ENCODE results near the gene FRY.

Gene FRY

DNA sequence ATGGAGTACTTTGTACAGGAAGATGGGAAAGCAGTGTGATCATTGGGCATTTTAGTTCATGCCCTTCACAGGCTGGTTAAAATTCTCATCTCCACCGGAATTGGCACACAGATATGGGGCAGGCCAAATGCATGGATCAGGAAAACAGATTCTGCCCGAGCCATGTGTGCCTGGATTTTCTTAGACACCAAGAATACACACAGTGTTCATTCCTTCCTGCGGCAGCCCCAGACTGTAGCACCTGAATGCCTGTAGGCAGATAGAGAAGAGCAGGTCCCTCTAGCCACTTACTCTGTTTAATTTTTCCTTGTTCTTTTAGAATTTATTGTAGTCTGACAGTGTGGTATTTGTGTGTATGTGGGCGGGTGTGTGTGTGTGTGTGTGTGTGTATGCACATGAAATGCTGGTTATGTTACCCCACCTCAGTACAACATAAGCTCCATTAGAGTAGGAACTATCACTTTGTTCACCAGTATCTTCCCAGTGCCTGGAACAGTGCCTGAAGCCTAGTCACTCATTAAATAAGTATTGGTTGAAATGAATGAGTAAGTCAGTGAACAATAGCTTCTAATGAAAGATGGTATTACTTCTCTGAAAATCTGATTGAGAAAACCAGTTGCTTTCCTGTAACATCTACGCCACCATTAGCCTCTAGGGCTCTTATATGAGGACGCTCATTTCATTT, 41.7 kb downstream of the FRY start:
- H3K4me1 Mint-ChIP-seq (ENCODE audit: low read depth) = no peaks in the 10 kb centered on the region
- no peaks in the 10 kb centered on the region for H3K36me3 Mint-ChIP-seq (ENCODE audit: low read depth)
- no peaks in the 10 kb centered on the region for H3K27me3 Mint-ChIP-seq
- no peaks in the 10 kb centered on the region for H3K9me3 Mint-ChIP-seq
- H3K27ac Mint-ChIP-seq = no peak overlapping the region
- H3K4me3 Mint-ChIP-seq = no peak overlapping the region

DNA sequence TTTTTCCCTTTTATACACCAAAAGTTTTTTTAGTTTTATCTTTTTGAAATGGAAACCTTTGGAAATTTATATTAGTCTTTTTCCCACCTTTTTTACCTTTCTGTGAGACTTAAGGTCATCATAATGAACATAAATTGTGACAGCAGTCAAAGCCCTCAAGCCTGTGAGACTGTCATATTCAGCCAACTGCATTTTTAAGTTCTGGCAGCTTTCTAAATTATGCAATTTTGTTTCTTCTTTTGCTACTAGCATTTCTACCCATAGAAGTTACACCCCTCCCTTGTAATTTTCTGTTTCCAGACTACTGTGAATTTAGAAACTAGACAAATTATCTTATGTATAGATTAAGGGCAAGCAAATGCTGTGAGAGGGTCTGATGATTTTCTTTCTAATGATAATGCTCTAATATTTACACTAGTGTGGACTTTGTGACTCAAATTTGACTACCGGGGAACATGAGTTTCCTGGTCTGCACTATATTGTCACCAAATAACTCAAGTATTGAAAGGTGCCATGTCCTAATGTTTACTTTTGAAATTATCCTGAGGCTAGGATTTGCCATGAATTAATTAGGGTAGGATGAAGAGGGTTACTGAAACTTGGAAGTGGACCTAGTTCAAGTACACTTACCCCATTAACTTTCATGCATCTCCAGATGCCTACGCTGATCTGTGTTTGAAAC, 43.7 kb downstream of the FRY start:
- no peaks in the 10 kb centered on the region for H3K4me1 Mint-ChIP-seq (ENCODE audit: low read depth)
- no peak overlapping the region for H3K27ac Mint-ChIP-seq
- H3K36me3 Mint-ChIP-seq (ENCODE audit: low read depth) = no peaks in the 10 kb centered on the region
- no peaks in the 10 kb centered on the region for H3K9me3 Mint-ChIP-seq
- no peaks in the 10 kb centered on the region for H3K27me3 Mint-ChIP-seq
- H3K4me3 Mint-ChIP-seq = no peak overlapping the region

DNA sequence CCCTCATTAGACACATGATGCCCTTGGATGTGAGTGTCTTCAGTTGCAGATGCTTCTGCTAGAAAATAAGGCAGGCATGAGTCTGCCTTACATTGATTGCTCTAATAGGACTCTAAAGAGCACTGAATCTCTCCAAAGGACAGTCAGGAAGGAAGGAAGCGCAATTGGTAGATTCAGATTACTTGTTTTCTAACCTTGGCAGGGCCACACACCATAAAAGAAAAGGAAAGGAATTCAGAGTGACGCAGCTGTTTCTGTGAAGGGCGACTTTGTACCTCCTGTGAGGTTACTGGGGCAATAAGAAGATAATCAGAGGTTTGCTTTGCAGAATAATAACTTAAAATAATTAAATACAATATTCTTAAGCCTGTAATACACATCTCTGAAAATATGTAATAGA, 48.0 kb downstream of the FRY start:
- H3K27me3 Mint-ChIP-seq = no peaks in the 10 kb centered on the region
- H3K36me3 Mint-ChIP-seq (ENCODE audit: low read depth) = no peaks in the 10 kb centered on the region
- no peak overlapping the region for H3K4me3 Mint-ChIP-seq
- H3K9me3 Mint-ChIP-seq = no peaks in the 10 kb centered on the region
- no peak overlapping the region for H3K27ac Mint-ChIP-seq
- H3K4me1 Mint-ChIP-seq (ENCODE audit: low read depth) = no peaks in the 10 kb centered on the region

DNA sequence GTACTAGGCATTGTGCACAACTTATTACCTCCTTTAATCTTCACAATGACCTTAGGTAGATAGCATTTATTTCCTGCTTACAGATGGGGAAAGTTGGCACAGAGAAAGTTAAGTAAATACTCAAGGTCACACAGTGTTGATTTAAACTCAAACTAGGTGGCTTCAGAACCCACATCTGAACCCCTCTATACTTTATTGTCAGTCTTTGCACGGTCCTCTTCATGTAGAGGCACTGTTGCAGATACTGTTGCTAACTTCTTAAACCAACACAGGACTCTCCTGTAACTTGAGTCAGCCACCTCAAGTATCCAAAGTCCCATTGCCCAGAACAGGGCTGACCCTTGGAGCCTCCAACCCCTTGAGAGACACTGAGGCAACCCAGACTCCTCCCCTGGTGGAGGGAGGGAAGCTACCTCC, 48.8 kb downstream of the FRY start:
- no peaks in the 10 kb centered on the region for H3K36me3 Mint-ChIP-seq (ENCODE audit: low read depth)

DNA sequence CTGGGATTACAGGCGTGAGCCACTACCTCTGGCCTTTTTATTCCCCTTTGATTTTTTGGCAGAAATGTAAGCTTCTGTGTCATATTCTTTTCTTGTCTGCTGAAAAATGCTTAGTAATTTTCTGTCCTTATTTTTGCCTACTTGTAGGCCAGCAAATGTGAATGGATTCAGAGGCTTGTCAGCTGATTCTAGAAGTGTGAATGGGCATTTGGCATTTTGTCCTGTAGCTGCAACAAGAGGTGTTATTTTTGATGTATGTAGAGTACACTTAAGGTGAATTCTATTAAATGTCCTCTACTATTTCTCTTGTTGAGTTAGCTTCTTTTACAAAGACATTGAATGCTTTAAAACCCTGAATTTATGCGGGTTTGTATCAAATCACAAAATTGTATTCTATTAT, 50.0 kb downstream of the FRY start:
- Mint-ChIP-seq H3K27ac (no peak overlapping the region), H3K4me1 (ENCODE audit: low read depth) (no peaks in the 10 kb centered on the region), H3K27me3 (no peaks in the 10 kb centered on the region), H3K4me3 (no peak overlapping the region), H3K9me3 (no peaks in the 10 kb centered on the region), H3K36me3 (ENCODE audit: low read depth) (no peaks in the 10 kb centered on the region)

More for the DNA sequence above, 48.8 kb downstream of the FRY start:
- Mint-ChIP-seq H3K4me3 (no peak overlapping the region), H3K9me3 (no peaks in the 10 kb centered on the region), H3K27ac (no peak overlapping the region), H3K27me3 (no peaks in the 10 kb centered on the region), H3K4me1 (ENCODE audit: low read depth) (no peaks in the 10 kb centered on the region)

DNA sequence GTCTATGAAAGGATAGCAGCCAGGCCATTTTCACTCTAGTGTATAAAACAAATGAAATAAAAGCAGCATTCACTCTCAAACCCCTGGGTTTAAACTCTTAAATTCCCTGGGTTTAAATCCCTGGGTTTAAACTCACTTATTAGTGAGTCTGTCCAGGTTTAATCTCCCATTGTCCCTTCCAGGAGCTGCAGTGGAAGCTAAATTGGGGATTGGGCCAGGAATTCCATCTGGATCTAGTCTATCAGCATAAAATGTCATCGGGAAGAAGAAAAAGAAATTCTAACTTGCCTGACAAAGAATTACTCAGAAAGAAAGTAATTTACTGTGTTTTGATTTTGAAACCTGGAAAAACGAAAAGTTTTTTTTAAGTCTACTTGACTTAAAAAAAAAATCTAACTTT, 54.8 kb downstream of the FRY start:
- Mint-ChIP-seq H3K27ac (no peak overlapping the region), H3K4me3 (no peak overlapping the region), H3K9me3 (no peaks in the 10 kb centered on the region), H3K36me3 (ENCODE audit: low read depth) (no peaks in the 10 kb centered on the region), H3K4me1 (ENCODE audit: low read depth) (no peaks in the 10 kb centered on the region), H3K27me3 (no peaks in the 10 kb centered on the region)

DNA sequence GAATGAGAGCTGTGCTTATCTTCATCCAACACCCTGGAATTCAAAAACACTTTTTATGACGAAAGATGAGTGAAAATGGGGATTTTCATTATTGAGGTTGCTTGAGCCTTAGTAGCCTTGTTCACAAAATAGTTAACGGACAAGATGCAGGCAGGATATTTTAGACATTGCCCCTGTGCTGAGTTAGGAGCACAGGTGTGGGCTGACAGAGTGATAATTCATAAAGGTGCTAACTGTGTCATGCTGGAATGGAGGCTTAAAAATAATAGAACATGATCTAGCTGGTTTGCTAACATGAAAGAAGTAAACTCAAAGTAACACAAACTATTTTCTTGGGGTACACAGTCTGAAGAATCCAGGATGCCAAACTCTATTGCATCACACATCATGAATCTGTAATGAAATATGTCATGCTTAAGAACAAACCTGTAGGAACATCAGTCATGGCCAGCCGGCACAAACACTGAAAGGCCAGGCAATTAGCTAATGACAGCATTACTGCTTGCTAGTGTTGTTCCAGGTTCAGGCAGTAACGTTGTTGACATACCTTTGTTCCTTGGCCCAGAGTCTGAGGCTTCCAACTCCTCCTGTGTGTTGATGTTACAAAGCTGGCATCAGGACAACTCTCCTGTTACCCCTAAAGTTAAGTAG, 55.3 kb downstream of the FRY start:
- Mint-ChIP-seq H3K4me3 (no peak overlapping the region), H3K4me1 (ENCODE audit: low read depth) (no peaks in the 10 kb centered on the region), H3K27me3 (no peaks in the 10 kb centered on the region), H3K9me3 (no peaks in the 10 kb centered on the region), H3K36me3 (ENCODE audit: low read depth) (no peaks in the 10 kb centered on the region), H3K27ac (no peak overlapping the region)

DNA sequence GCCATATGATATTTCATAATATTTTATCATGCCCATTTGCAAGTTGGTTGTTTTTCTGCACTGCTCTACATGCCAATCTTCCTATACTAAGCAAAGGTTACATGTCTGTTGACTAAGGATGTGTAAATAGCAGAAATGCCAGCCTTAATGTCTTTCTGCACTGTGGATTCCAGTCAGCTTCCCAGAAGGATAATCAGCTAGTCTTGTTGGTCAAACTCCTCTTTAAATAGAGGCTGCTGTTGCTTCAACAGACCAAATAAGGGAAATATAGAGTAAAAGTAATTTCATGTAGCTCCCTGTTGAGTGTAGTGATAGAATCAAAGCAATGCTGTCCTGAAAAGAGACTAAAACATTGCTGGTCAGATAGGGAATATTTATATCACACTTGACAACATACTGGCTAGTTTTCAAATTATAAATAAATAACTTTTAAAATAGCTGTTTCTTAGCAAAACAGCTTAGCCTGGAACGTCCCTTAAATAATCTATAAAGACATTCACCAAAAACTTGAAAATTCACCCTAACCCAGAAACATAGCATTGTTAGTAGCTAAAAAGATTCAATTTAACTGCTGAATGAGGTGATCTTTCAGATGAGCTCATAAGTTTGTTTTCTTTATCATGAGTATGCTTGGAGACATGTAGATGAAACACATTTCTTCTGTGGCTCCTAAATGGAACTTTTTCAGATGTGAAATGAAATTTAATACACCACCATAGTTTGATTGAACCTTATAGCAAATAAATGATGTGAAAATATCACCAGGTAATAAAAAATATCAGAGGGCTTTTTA, 56.6 kb downstream of the FRY start:
- Mint-ChIP-seq H3K4me1 (ENCODE audit: low read depth) (no peaks in the 10 kb centered on the region), H3K36me3 (ENCODE audit: low read depth) (no peaks in the 10 kb centered on the region), H3K27me3 (no peaks in the 10 kb centered on the region), H3K4me3 (no peak overlapping the region), H3K27ac (no peak overlapping the region), H3K9me3 (no peaks in the 10 kb centered on the region)

DNA sequence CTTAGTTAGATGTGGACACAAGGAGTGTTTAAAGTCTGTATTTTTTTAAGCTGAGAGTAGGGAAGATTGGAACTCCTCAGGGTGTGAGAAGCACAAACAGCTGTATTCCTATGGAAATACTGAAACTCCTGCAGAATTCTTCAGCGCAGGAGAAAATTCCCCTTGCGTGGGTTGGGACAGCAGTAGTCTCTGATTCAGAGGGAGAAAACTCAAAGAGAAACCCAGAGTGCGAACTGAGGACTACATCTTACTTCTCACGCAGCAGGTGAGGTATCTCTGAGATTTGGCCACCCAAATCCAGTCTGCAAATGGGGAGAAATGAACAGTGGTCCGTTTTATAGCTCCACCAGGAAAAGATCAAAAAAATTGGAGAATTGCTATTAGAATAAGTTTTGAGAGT, 60.9 kb downstream of the FRY start:
- Mint-ChIP-seq H3K36me3 (ENCODE audit: low read depth) (no peaks in the 10 kb centered on the region), H3K9me3 (no peaks in the 10 kb centered on the region), H3K4me3 (no peak overlapping the region), H3K4me1 (ENCODE audit: low read depth) (no peaks in the 10 kb centered on the region), H3K27me3 (no peaks in the 10 kb centered on the region), H3K27ac (no peak overlapping the region)

DNA sequence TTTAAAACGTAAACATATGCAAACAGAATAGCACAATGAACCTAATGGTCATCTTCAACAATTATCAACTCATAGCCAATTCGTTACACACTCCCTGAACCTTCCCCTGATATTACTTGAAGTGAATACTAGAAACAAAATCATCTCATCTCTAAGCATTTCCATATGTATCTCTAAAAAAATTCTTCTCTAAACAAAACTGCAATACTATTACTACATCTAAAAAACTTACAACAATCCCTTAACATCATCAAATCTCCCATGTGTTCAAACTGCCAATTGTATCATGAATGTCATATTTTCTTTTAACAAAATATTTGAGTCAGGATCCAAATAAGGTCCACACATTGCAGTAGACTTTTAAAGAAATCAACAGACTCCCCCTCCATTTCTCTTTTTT, 61.4 kb downstream of the FRY start:
- Mint-ChIP-seq H3K36me3 (ENCODE audit: low read depth) (no peaks in the 10 kb centered on the region), H3K4me3 (no peak overlapping the region), H3K27me3 (no peaks in the 10 kb centered on the region), H3K9me3 (no peaks in the 10 kb centered on the region), H3K27ac (no peak overlapping the region), H3K4me1 (ENCODE audit: low read depth) (no peaks in the 10 kb centered on the region)

DNA sequence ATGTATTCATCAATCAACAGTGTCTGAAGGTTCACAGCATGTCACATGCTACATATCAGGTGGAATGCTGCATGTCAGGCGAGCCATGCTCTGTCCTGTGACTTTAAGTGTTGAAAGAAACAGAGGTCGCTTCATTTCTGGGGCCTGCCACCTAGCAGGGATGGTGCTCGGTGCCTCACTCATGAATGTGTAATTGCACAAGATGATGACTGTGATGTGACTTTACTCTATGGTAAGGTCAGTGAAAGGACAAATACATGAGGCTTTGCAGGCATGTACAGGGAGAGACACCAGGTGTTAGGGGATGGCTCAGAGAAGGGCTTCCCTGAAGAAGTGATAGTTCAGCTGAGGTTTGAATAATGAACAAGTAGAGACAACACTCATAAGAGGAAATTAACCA, 66.7 kb downstream of the FRY start:
- Mint-ChIP-seq H3K36me3 (ENCODE audit: low read depth) (no peaks in the 10 kb centered on the region), H3K9me3 (no peaks in the 10 kb centered on the region), H3K27ac (no peak overlapping the region), H3K4me3 (no peak overlapping the region), H3K27me3 (no peaks in the 10 kb centered on the region), H3K4me1 (ENCODE audit: low read depth) (no peaks in the 10 kb centered on the region)

DNA sequence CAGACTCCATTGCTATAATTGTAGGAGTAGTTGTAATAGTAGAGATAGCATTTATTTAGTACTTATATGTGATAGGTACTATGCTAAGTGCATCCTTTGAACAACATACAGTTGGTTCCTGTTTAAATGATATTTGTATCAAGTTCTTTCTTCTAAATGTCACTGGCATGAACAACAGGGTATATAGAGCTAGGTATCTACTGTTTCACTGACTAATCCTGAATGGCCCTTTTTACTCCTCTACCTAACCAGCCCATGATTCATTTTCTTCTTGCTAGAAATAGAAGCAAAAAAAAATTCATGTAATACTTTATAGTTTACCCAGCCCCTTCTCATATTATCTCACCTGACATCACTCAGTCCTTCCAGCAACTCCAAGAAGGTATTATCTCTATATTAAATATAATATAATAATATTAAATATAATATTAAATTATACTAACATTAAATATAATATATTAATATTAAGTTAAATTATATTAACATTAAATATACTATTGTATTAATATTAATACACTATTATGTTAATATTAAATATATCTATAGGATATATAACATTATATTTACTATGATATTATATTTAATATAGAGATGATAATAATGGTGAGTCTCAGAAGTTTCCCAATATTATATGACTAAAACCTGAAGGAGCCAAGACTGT, 74.2 kb downstream of the FRY start:
- H3K4me3 Mint-ChIP-seq = no peak overlapping the region
- no peaks in the 10 kb centered on the region for H3K9me3 Mint-ChIP-seq
- H3K27ac Mint-ChIP-seq = no peak overlapping the region
- no peaks in the 10 kb centered on the region for H3K4me1 Mint-ChIP-seq (ENCODE audit: low read depth)
- H3K27me3 Mint-ChIP-seq = no peaks in the 10 kb centered on the region
- no peaks in the 10 kb centered on the region for H3K36me3 Mint-ChIP-seq (ENCODE audit: low read depth)

DNA sequence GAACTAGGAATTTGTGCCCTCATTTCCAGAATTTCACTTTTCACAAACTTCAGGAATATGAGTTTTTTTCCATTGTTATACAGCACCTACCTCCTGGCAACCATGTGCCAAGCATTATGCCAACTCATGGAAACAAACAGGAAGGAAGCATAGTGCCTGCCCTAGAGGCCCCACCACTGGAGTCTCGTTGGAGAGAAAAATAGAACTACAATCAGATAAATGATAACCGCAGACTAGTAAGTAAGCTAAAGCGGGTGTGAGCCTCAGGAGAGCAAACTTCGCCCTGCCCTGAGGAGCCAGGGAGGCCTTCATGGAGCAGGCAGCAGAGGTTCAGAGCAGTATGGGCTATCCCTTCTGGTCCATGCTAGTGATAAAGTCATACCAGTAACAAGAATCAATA, 75.9 kb downstream of the FRY start:
- no peak overlapping the region for H3K27ac Mint-ChIP-seq
- no peaks in the 10 kb centered on the region for H3K9me3 Mint-ChIP-seq
- no peaks in the 10 kb centered on the region for H3K4me1 Mint-ChIP-seq (ENCODE audit: low read depth)
- no peak overlapping the region for H3K4me3 Mint-ChIP-seq
- no peaks in the 10 kb centered on the region for H3K27me3 Mint-ChIP-seq
- H3K36me3 Mint-ChIP-seq (ENCODE audit: low read depth) = no peaks in the 10 kb centered on the region

DNA sequence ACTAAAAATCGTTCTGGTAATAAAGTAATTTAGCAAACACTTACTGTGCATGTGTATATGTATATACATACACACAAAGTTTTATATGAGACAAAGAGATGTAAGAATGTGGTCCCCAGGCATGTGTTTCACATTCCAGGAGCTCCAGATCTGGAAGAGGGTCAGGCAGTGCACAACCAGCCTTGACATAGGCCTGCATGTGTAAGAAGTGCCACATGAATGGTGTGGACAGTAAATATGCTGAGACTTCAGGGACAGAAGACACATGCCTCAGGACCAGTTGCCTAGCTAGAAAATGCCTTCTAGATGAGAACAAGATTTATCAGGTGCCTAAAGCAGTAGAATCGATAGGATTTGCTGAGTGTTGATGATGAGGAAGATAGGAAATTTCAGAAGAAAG, 76.4 kb downstream of the FRY start:
- Mint-ChIP-seq H3K9me3 (no peaks in the 10 kb centered on the region), H3K4me1 (ENCODE audit: low read depth) (no peaks in the 10 kb centered on the region), H3K36me3 (ENCODE audit: low read depth) (no peaks in the 10 kb centered on the region), H3K27ac (no peak overlapping the region), H3K4me3 (no peak overlapping the region), H3K27me3 (no peaks in the 10 kb centered on the region)

DNA sequence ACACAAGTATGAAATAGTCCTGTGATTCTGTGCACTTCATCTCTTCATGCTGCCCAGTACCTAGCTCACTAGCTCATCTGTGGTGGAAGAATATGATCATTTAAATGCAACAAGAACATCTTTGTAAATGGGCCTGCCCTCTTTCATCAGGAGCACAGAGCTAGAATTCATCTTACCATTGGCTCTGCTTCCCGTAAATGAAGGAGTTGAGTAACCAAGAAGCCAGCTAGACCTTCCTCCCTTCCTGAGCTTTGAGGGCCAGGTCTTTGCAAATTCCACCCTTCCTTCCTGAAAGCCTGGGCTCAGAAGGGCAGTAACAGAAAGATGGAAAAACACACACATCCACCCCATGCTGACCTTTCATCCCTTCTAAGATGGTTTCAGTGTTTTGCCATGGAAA, 82.0 kb downstream of the FRY start:
- Mint-ChIP-seq H3K27me3 (no peaks in the 10 kb centered on the region), H3K27ac (no peak overlapping the region), H3K36me3 (ENCODE audit: low read depth) (no peaks in the 10 kb centered on the region), H3K9me3 (no peaks in the 10 kb centered on the region), H3K4me1 (ENCODE audit: low read depth) (peaks cover 19% of the 10 kb centered on the region), H3K4me3 (no peak overlapping the region)

Data from stimulated activated naive CD8-positive, alpha-beta T cell treated with anti-CD3 and anti-CD28 coated beads, Interleukin-15, Interleukin-2, amounts not matched to agents 100 ng/mL and 50 ng/mL, for 24 hours (primary cell).